C4-2B (cell line): ENCODE measurements around the gene B3GNT5.

ENCODE experiments used
- H3K27ac ChIP-seq: fragments of 450-650 bp; 2 replicates; pipeline ENCODE4 v1.5.1; 2017
- ZFX ChIP-seq: fragments of 450-650 bp; IDR thresholded peaks from 2 replicates; pipeline ENCODE4 v1.6.1; 2017
- TF ChIP-seq, protein P1 (sequence below): fragments of 450-650 bp; conservative IDR thresholded peaks from 2 replicates; pipeline ENCODE4 v1.5.1; 2017; ENCODE audit warnings: mild to moderate bottlenecking

Gene B3GNT5

DNA sequence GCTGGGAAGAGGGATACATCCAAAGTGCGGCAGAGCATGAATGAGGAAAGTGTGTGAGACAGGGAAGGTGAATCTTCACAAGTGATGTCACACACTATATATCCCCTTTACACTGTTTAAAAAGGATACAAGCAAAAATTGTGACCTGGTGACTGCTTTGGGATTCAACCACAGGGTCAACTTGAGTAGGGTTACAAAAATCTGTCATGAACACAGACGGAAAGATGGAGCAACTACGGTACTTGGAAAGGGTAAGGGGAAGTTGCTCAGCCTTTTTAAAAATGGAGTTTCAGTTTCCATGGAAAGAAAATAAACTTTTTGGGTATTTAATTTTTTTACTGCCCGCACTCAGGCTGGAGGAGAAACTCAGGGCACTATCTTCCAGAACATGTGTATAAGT is 60.3 kb downstream of the B3GNT5 start:
- TF ChIP-seq, protein P1, sequence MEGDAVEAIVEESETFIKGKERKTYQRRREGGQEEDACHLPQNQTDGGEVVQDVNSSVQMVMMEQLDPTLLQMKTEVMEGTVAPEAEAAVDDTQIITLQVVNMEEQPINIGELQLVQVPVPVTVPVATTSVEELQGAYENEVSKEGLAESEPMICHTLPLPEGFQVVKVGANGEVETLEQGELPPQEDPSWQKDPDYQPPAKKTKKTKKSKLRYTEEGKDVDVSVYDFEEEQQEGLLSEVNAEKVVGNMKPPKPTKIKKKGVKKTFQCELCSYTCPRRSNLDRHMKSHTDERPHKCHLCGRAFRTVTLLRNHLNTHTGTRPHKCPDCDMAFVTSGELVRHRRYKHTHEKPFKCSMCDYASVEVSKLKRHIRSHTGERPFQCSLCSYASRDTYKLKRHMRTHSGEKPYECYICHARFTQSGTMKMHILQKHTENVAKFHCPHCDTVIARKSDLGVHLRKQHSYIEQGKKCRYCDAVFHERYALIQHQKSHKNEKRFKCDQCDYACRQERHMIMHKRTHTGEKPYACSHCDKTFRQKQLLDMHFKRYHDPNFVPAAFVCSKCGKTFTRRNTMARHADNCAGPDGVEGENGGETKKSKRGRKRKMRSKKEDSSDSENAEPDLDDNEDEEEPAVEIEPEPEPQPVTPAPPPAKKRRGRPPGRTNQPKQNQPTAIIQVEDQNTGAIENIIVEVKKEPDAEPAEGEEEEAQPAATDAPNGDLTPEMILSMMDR: no peak
- TF ChIP-seq ZFX: no peak
- no peak overlapping the region for H3K27ac ChIP-seq

DNA sequence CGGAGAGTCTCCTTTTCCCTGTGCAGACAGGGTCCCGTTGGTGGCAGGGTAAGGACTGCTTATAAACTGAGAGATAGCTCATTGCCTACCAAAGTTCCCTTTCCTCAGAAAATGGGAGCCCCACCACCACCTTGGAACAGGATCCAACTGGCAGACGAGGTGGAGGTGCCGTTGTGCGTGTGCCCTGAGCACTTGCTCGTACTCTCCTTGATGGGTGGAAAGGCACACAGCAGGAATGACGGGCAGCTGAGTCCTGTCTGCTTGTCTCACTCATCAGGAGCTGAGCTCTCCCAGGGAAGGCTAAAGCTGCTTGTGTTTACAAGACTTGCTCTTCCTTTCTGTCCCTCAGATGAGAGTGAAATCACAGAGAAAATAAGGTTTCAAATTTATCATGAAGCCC is 60.7 kb downstream of the B3GNT5 start:
- no peak overlapping the region for H3K27ac ChIP-seq
- TF ChIP-seq ZFX: no peak
- TF ChIP-seq, protein P1: no peak

DNA sequence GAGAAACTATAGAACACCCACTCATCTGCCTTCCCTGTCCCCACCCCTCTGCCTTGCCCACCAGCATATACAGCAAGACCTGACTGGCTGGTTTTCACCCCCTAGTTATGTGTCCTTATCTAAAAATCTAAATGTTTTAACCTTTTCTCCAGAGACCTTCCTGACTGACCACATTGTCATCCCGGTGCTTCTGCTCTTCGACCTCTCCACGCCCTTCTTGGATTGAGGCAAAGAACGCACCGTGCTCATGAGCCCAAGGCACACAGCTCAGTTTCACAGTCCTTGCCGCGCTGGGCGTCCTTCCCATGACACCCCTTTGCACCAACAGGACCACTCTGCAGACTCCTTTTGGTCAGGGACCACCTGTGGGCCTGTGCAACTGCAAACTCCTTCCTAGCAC is 62.7 kb downstream of the B3GNT5 start:
- H3K27ac ChIP-seq: no peak overlapping the region
- TF ChIP-seq ZFX: no peak
- TF ChIP-seq, protein P1: no peak

DNA sequence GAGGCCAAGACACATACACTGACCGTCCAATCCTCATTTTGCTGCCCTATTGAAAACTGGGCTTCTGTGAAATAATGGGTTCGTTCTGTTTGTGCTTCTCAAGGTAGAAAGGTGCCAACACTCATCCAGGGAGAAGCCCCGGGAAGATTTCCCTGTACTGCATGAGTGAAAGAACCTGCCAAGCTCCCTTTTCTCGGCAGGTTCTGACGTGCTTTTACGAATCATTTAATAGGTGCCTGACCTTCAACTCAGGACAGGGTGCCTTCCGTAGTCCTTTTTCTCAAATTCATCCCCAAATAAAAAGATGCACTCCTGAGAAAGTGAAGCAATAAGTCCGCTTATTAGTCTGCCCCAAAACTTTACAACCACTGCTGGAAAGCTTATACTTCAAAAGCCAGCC is 64.2 kb downstream of the B3GNT5 start:
- TF ChIP-seq ZFX: no peak
- TF ChIP-seq, protein P1: no peak
- no peak overlapping the region for H3K27ac ChIP-seq

DNA sequence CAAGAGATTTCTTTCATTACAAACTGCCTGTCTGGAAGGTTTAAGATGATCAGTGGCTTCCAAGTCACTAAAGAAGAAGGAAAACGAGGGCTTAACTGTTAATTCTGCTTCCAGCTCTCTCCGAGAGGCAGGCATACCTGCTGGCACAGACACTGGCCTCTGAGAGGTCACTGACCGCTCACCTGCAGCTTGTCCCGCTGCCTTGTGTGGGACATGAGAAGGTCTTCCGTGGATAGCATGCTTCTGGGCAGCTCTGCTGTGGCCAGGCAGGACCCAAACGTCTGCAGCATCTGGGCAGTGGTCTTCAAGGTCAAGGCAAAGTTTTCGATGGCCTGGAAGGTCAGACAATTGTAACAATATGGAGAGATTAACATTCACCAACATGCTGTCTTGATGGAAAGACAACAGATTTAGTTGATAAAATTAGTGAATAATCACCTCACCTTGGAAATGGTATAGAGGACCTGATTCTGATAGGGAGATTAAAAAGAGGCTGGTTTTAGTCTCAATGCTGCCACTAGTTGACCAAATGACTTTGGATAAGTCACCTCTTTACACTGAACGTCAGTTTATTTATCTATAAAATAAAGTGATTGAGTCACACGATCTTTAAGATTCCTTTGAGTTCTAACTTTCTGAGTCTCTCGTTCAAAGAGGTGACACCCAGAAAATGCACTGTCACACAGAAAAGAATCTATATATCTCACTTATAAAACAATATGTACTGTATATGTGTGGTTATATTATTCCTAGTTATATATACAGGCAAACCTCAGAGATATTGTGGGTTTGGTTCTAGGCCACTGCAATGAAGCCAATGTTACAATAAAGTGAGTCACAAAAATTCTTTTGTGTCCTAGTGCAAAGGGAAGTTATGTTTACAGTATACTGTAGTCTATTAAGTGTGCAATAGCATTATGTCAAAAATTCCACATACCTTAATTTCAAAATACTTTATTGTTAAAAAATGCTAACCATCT is 65.1 kb downstream of the B3GNT5 start:
- no peak overlapping the region for H3K27ac ChIP-seq
- TF ChIP-seq ZFX: no peak
- TF ChIP-seq, protein P1: no peak

DNA sequence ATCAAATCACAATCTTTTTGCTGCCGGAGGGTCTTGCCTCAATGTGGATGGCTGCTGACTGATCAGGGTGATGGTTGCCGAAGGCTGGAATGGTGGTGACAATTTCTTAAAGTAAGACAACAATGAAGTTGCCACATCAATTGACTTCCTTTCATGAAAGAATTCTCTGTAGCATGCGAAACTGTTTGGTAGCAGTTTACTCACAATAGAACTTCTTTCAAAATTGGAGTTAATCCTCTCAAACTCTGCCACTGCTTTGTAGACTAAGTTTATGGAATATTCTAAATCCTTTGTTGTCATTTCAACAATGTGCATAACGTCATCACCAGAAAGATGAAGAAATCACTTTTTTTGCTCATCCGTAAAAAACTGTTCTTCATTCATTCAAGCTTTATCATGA is 65.8 kb downstream of the B3GNT5 start:
- no peak overlapping the region for H3K27ac ChIP-seq
- no peak for TF ChIP-seq ZFX
- TF ChIP-seq, protein P1: no peak

DNA sequence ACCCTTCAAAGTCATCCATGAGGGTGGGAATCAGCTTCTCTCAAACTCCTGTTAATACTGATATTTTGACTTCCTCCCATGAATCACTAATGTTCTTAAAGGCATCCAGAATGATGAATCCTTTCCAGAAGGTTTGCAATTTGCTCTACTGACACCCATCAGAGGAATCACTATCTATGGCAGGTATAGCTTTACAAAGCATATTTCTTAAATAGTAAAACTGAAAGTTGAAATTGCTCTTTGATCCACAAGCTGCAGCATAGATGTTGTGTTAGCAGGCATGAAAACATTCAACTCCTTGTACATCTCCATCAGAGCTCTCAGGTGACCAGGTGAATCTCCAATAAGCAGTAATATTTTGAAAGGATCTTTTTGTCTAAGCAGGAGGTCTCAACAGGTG is 66.3 kb downstream of the B3GNT5 start:
- H3K27ac ChIP-seq: no peak overlapping the region
- no peak for TF ChIP-seq ZFX
- TF ChIP-seq, protein P1: no peak
